Cerebellar cortex (tissue), 1 donor: ENCODE data around the gene GBX2.

Source experiments
- DNase-seq: peaks from one replicate; pipeline ENCODE4 v3.0.0-alpha.2; 2015; ENCODE audit warnings: low spot score

Gene GBX2

DNA sequence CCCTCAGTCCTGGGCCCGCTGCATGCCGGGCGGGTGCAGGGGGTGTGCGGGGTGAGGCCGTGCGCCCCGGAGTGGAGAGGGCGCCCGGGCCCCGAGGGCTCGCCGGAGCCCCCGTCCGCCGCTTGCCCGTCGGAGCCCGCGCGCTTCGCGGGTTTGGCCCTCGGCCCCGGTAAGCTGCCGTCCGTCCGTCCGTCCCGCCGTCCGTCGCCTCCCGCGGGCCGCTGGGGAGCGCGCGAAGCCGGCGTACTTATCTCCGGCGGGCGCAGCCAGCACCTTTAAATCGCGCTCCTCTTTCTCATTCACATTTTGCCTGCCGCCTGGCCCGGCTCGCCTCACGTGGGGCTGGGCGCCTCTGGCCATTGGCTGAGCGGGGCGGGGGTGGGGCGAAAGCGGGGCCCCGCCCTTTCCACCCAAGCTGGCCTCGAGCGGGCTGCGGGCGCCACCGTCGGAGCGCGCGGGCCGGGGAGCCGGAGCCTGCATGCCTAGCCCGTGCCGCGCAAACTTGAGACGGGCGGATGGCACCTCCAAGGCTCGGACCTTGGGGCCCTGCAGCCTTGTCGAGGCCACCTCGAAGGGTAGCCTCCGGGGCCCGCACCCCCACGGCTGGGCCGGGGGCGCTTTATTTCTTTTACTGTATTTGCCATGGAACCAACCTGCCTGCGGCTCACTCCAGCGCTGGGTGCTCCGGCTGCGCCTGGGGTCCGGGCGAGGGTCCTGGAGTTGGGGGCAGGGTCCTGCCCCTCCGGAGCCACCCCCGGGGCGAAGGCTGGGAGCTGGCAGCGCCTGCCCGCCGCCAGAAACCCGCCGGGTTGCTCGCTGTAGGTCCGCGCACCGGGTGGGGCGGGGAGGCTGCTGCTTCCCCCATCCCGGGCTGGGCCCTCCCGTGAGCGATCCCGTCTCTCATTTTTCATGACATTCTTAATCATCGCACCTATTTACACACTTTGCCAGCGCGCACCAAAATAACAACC lies at the start of gene GBX2:
TSS of gene GBX2 (minus strand) at position 277 of the 971 bp plus-strand sequence. CDS start 415 bp downstream, outside the sequence.
- peak; percentile 75 for DNase-seq

DNA sequence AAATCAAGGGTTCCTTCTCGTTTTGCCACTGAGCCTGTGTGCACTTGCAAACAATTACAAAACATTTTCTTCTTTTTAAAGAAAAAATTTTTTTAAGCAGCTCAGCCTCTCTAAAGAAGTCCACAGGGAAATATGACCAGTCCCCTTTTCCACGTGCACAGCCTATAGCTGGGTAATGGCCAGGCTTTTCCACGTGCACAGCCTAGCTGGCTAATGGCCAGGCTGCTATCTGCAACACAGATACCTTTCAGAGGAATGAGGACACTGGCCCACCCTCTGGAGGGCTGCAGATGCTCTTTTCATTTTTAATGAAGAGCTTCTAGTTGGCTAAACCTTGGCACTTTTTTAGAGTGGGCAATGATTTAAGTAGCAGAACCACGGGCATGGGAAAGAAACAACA lies 49.7 kb upstream of the GBX2 start:
- no peak for DNase-seq

- DNase-seq: no peak
Measured at GRCh38 chr2:236216711-236217110, 48.5 kb upstream of the GBX2 start.

DNA sequence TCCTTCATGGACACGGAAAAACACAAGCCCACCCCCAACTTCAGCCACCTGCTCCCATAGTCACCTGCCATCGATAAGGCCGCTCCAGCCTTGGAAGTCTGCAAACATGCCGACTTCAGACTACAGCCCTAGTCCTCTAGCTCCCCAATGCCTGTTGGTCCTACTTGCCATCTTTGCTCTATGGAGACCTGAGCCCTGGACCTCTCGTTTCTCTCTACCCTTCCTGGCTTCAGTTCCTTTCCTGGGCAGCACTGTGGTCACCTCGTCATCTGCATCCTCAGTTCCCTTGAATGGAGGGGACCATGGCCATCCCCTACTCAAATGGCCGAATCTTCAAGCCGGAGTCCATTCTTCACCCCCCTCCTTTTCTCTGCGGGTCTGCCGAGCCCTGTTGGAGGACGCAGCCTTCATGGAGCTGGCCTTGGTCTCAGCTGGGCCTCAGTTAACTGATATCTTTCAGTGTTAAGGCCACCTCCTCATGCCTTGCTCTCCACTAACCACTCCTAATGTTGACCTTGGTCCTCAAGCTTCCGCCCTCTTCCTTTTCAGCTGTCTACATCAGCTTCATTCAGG lies 47.7 kb upstream of the GBX2 start:
- no peak for DNase-seq

DNA sequence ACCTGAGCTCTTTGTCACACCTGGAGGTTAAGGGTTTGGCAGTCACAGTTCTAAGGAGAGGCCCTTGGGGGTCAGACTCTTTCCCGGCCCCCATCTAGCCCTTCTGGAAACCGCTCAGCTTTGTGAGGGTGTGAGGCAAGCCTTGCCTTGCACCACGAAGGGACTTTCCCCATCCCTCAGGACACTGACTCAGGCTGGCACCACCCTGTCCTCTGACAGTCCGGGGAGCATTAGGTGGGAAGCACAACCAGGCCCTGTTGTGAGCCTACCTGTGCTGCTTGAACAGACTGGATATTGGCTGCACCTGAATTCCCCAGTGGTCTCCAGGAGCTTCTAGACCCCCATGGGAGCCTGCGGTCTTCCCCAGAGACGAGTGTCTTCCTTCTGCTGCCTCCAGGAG lies 47.0 kb upstream of the GBX2 start:
- DNase-seq: no peak

- DNase-seq: no peak
Measured at GRCh38 chr2:236214376-236214995, 46.3 kb upstream of the GBX2 start.

DNA sequence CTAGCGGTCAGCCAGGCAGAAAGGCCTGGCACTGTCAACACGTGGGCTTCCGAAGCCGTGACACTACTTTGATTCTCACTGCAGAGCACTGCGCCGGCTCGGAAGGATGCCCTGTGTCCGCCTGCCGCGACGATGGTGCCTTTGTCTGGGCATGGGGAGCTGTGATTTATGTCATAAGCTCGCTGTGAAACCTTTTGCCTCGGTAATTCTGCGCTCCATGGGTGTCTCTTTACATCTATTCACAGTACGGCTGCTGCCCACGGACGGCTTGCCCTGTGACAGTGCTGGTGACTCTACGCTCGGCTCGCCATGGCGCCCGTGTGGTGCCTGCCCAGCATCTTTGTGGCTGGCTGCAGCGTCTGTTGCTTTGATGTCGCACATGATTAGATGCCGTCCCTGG lies 43.1 kb upstream of the GBX2 start:
- DNase-seq: no peak

DNA sequence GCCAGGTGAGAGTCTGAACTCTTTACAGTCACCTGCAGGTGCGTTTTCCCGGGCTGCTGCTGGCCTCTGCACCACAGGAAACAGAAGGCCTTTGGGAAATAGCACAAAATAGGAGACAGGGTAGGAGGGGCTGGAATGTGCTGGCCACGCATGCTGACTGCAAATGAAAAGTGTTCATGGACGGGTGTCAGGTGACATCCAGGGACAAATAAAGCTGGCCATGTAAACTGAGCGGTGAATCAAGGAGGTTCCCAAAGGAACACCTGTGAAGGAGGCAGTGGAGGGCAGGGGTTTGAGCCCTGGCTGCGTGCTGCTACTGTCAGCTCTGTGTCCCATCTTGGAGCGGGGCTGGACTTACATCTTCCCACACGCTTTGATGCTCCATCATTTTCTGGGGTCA lies 42.4 kb upstream of the GBX2 start:
- DNase-seq: no peak

DNA sequence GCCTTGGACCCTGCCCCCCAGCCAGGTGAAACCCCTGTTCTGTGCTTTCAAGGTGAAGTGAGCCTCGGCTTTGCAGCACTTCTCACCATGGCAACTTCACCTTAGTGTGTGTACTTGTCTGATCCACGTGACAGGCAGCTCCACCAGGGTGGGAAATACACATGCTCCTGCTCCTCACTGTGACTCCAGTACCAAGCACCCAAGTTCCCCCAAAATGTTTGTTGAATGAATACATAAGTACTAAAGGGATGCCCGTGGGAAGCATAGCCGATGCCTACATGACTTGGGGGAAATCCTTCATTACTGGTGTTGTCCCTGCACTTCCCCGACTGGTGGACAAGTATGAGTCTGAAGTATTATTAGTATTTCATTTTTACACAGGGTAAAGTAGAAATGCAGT lies 41.8 kb upstream of the GBX2 start:
- DNase-seq: no peak

DNA sequence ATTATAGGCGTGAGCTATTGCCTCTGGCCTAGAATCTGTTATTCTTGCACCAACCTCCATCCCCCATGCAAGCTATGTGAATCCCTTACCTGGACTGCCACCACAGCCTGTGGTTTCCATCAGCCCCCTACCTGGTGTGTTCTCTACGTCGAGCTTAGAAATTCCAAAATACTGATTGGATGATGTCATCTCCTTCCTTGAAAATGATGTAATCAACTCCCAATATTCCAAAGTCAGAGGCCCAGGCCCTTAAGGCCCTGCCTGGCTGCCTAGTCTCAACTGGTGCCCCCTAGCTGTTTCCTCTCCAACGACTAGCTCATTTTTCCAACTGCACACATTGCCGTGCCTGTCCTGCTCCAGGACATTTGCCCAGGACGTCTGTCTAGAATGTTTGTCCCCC lies 41.3 kb upstream of the GBX2 start:
- DNase-seq: no peak

GRCh38 chr2:236208019-236208926 lies 40.1 kb upstream of the GBX2 start:
- DNase-seq: no peak

DNA sequence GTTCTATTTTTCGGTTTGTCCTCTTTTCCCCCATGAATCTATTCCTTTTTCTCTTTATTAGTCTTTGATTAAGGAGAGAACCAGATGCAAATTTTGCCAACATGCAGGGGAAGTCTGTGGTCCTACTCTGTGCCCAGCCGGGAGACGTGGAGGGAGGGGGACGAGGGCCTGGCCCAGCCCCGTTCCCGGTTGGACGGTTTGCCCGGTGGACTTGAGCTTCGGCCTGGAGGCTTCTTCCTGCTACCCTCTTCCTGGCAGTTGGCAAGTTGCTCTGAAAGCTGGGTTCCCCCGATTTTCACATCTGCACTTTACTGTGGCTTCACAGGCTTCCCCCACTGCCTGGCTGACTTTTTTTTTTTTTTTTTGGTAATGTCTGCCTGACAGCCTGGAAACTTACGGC lies 39.3 kb upstream of the GBX2 start:
- DNase-seq: no peak

DNA sequence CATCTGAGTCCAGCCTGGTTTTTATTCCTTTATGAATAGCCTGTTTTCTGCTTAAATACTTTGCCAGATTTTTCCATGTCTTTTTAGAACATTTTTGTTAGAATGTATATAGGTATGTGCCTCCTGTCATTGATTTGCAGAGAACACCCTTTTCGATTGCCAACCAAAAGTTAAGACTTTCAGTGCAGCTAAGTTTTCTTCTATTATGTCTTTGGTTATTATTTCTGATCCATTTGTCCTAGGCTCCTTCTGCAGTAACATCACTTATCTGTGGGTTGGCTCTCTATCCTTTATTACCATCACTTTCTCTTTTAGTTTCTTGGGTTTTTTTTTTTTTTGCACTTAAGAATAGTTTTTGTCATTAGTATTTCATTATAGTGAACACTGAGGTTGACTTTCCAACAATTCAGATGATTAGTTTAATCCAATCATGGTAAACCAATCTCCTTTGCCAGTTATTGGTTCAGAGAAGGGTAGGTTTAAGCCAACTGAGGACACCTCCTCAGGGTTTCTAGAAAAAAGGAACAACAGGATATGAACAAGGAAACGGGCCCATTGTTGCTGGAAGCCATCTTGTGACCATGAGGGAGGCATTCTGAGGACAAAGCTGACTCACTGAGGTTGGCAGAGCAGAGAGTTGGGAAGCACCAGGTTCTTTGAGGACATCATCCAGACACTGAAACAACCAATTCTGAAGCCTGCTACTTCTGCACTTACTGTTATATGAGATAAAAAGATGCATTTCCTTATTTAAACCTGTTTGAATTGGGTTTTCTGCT lies 37.9 kb upstream of the GBX2 start:
- no peak for DNase-seq

DNA sequence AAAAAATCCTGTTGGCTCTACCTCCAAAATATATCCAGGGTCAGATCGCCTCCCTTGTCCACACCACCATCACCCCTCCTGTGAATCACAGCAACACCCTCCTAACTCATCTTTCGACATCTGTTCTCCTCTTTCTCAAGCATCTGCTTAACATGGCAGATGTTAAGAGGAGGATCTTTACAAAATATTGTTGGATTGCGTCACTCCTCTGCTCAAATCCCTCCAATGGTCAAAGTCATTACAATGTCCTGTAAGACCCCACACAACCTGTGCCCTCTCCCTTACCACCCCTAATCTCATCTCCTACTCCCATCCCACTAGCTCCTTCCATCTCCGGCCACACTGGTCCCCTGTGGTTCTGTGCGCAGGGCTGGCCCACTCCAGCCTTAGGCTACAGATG lies 36.8 kb upstream of the GBX2 start:
- DNase-seq: no peak

DNA sequence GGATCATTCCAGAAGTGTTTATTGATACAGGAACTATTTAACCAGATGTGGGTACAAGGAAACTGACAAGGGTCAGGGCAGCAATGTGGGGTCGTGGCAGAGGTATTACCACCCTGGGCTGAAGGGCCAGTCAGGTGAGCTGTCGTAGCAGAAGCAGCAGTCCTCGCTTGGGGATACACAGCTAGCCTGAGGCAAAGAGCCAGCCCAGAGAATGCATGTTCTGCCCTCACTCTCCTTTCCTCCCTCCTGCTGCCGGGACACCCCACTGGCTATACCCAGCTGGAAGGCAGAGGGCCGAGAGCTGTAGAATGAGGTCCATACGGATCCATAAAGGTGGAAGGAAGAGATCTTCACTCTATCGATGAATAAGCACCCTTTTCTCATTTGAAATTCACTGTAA lies 32.2 kb upstream of the GBX2 start:
- no peak for DNase-seq

DNA sequence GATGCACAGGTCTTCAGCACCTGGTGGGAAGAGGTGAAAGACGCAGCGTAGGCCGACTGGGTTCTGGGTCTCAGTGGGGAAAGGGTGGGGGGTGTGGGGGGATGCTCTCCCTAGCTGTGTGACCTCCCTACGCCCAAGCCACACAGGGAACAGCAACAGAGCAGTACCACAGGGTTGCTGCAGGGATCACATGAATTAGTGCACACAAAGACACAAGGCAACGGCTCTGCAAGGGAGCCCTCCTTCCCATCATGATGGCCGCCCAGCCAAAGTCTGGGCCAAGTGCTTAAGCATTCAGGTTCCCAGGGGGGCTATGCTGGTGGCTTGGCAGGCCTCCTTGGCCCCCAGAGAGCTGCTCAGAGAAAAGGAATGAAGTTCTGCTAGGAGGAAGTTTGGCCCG lies 28.2 kb upstream of the GBX2 start:
- no peak for DNase-seq

- no peak for DNase-seq
Measured at GRCh38 chr2:236195726-236196125, 27.5 kb upstream of the GBX2 start.

DNA sequence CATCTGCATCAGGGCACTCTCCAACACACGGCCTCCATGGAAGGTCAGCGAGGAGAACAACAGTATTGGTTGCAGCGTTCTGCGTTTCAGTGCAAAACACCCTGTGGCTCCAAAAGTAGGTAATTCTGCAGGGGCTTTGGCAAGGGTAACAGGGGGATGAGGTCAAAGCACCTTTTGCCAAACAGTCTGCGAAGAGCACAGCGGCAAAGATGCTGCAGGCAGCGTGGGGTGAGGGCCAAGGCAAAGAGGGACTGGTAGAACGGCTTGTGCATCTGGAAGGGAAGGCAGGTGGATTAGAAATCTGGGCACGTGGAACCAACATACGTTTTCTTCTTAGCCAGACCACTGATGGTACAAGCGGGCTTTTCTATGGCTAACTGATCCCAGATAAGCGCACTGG lies 26.6 kb upstream of the GBX2 start:
- DNase-seq: no peak

GRCh38 chr2:236193026-236193425 lies 24.8 kb upstream of the GBX2 start:
- DNase-seq: no peak

GRCh38 chr2:236190674-236191073 lies 22.5 kb upstream of the GBX2 start:
- no peak for DNase-seq

GRCh38 chr2:236184701-236185100 lies 16.5 kb upstream of the GBX2 start:
- DNase-seq: no peak
